Measurements from ENCODE around the gene CIZ1. TPM values are rescaled to one million over a fixed set of nuclear protein-coding genes. Genes with fewer than 3 reads are reported as not detected.
"Not testable (repeated sequence)": the region's sequence is repeated elsewhere in the genome, so short reads cannot be mapped to it uniquely, and the experiment has no call there.

The CIZ1 gene
- total and polyA plus RNA-seq, 4 donors = 18.5 to 157 (median 90.8) TPM

GRCh38 chr9:128190013-128190412, 1.4 kb downstream of the CIZ1 start:
- Histone ChIP-seq H3K9me3 (ENCODE audit: control insufficient read depth, insufficient read depth, low read length) (no peaks in the 10 kb centered on the region), H3K4me1 (ENCODE audit: control insufficient read depth, insufficient read depth, low read length) (peaks cover 32% of the 10 kb centered on the region), H3K4me3 (ENCODE audit: low read depth, low read length) (no peak overlapping the region), H3K27ac (ENCODE audit: low read depth, low read length) (no peak overlapping the region), H3K27me3 (ENCODE audit: control insufficient read depth, insufficient read depth, low read length) (no peaks in the 10 kb centered on the region), H3K36me3 (ENCODE audit: control insufficient read depth, insufficient read depth, low read length) (peaks cover 48% of the 10 kb centered on the region)
- DNase-seq (ENCODE audit: low read depth in 4 of 6, low spot score in 6 of 6) = no peak
- 72% methylated on average over 2 of the region's 2 CpGs for WGBS (ENCODE audit: insufficient coverage)

- Histone ChIP-seq H3K27ac (ENCODE audit: low read depth, low read length) (no peak overlapping the region), H3K4me3 (ENCODE audit: low read depth, low read length) (no peak overlapping the region), H3K9me3 (ENCODE audit: control insufficient read depth, insufficient read depth, low read length) (no peaks in the 10 kb centered on the region), H3K27me3 (ENCODE audit: control insufficient read depth, insufficient read depth, low read length) (no peaks in the 10 kb centered on the region), H3K4me1 (ENCODE audit: control insufficient read depth, insufficient read depth, low read length) (peaks cover 29% of the 10 kb centered on the region), H3K36me3 (ENCODE audit: control insufficient read depth, insufficient read depth, low read length) (peaks cover 64% of the 10 kb centered on the region)
- WGBS (ENCODE audit: insufficient coverage) = no CpG with 5 or more reads among the region's 1 CpG
- no peak for DNase-seq (ENCODE audit: low read depth in 4 of 6, low spot score in 6 of 6)
Measured at GRCh38 chr9:128188209-128188608, 3.2 kb downstream of the CIZ1 start.

- no CpG with 5 or more reads among the region's 2 CpGs for WGBS (ENCODE audit: insufficient coverage)
- Histone ChIP-seq H3K4me3 (ENCODE audit: low read depth, low read length) (no peak overlapping the region), H3K27me3 (ENCODE audit: control insufficient read depth, insufficient read depth, low read length) (no peaks in the 10 kb centered on the region), H3K27ac (ENCODE audit: low read depth, low read length) (no peak overlapping the region), H3K36me3 (ENCODE audit: control insufficient read depth, insufficient read depth, low read length) (peaks cover 72% of the 10 kb centered on the region), H3K9me3 (ENCODE audit: control insufficient read depth, insufficient read depth, low read length) (no peaks in the 10 kb centered on the region), H3K4me1 (ENCODE audit: control insufficient read depth, insufficient read depth, low read length) (peaks cover 26% of the 10 kb centered on the region)
- no peak for DNase-seq (ENCODE audit: low read depth in 4 of 6, low spot score in 6 of 6)
Measured at GRCh38 chr9:128187361-128187760, 4.0 kb downstream of the CIZ1 start.

GRCh38 chr9:128185979-128186965, 5.1 kb downstream of the CIZ1 start:
- no peaks in the 10 kb centered on the region for H3K9me3 ChIP-seq (ENCODE audit: control insufficient read depth, insufficient read depth, low read length)
- no peak overlapping the region for H3K4me3 ChIP-seq (ENCODE audit: low read depth, low read length)
- H3K27ac ChIP-seq (ENCODE audit: low read depth, low read length) = no peak overlapping the region
- DNase-seq (ENCODE audit: low read depth in 4 of 6, low spot score in 6 of 6) = no peak
- peaks cover 75% of the 10 kb centered on the region for H3K36me3 ChIP-seq (ENCODE audit: control insufficient read depth, insufficient read depth, low read length)
- H3K27me3 ChIP-seq (ENCODE audit: control insufficient read depth, insufficient read depth, low read length) = no peaks in the 10 kb centered on the region
- 95% methylated on average over 10 of the region's 11 CpGs for WGBS (ENCODE audit: insufficient coverage)
- peaks cover 19% of the 10 kb centered on the region for H3K4me1 ChIP-seq (ENCODE audit: control insufficient read depth, insufficient read depth, low read length)

GRCh38 chr9:128182893-128183588, 8.3 kb downstream of the CIZ1 start:
- Histone ChIP-seq H3K27me3 (ENCODE audit: control insufficient read depth, insufficient read depth, low read length) (no peaks in the 10 kb centered on the region), H3K36me3 (ENCODE audit: control insufficient read depth, insufficient read depth, low read length) (peaks cover 78% of the 10 kb centered on the region), H3K4me3 (ENCODE audit: low read depth, low read length) (no peak overlapping the region), H3K9me3 (ENCODE audit: control insufficient read depth, insufficient read depth, low read length) (no peaks in the 10 kb centered on the region), H3K27ac (ENCODE audit: low read depth, low read length) (no peak overlapping the region), H3K4me1 (ENCODE audit: control insufficient read depth, insufficient read depth, low read length) (peaks cover 6% of the 10 kb centered on the region)
- 96% methylated on average over 8 of the region's 12 CpGs for WGBS (ENCODE audit: insufficient coverage)
- no peak for DNase-seq (ENCODE audit: low read depth in 4 of 6, low spot score in 6 of 6)

GRCh38 chr9:128181480-128181879, 9.9 kb downstream of the CIZ1 start:
- H3K36me3 ChIP-seq (ENCODE audit: control insufficient read depth, insufficient read depth, low read length) = peaks cover 88% of the 10 kb centered on the region
- DNase-seq (ENCODE audit: low read depth in 4 of 6, low spot score in 6 of 6) = peak in 2 of 6 donors; percentile 48 to 50
- not testable (repeated sequence) for H3K4me3 ChIP-seq (ENCODE audit: low read depth, low read length); H3K27ac ChIP-seq (ENCODE audit: low read depth, low read length); H3K4me1 ChIP-seq (ENCODE audit: control insufficient read depth, insufficient read depth, low read length); H3K9me3 ChIP-seq (ENCODE audit: control insufficient read depth, insufficient read depth, low read length); H3K27me3 ChIP-seq (ENCODE audit: control insufficient read depth, insufficient read depth, low read length)
- WGBS (ENCODE audit: insufficient coverage) = 10% methylated on average over 2 of the region's 12 CpGs

- 99% methylated on average over 6 of the region's 8 CpGs for WGBS (ENCODE audit: insufficient coverage)
- Histone ChIP-seq H3K36me3 (ENCODE audit: control insufficient read depth, insufficient read depth, low read length) (peaks cover 88% of the 10 kb centered on the region), H3K4me3 (ENCODE audit: low read depth, low read length) (no peak overlapping the region), H3K27me3 (ENCODE audit: control insufficient read depth, insufficient read depth, low read length) (no peaks in the 10 kb centered on the region), H3K27ac (ENCODE audit: low read depth, low read length) (no peak overlapping the region), H3K4me1 (ENCODE audit: control insufficient read depth, insufficient read depth, low read length) (peaks cover 6% of the 10 kb centered on the region), H3K9me3 (ENCODE audit: control insufficient read depth, insufficient read depth, low read length) (no peaks in the 10 kb centered on the region)
- DNase-seq (ENCODE audit: low read depth in 4 of 6, low spot score in 6 of 6) = no peak
Measured at GRCh38 chr9:128180447-128180846, 10.9 kb downstream of the CIZ1 start.

GRCh38 chr9:128180001-128180400, 11.4 kb downstream of the CIZ1 start:
- H3K9me3 ChIP-seq (ENCODE audit: control insufficient read depth, insufficient read depth, low read length) = no peaks in the 10 kb centered on the region
- H3K4me1 ChIP-seq (ENCODE audit: control insufficient read depth, insufficient read depth, low read length) = peaks cover 6% of the 10 kb centered on the region
- peaks cover 86% of the 10 kb centered on the region for H3K36me3 ChIP-seq (ENCODE audit: control insufficient read depth, insufficient read depth, low read length)
- DNase-seq (ENCODE audit: low read depth in 4 of 6, low spot score in 6 of 6) = no peak
- H3K4me3 ChIP-seq (ENCODE audit: low read depth, low read length) = no peak overlapping the region
- 100% methylated on average over 8 of the region's 8 CpGs for WGBS (ENCODE audit: insufficient coverage)
- no peak overlapping the region for H3K27ac ChIP-seq (ENCODE audit: low read depth, low read length)
- no peaks in the 10 kb centered on the region for H3K27me3 ChIP-seq (ENCODE audit: control insufficient read depth, insufficient read depth, low read length)

- Histone ChIP-seq H3K36me3 (ENCODE audit: control insufficient read depth, insufficient read depth, low read length) (peaks cover 87% of the 10 kb centered on the region), H3K9me3 (ENCODE audit: control insufficient read depth, insufficient read depth, low read length) (no peaks in the 10 kb centered on the region), H3K27ac (ENCODE audit: low read depth, low read length) (no peak overlapping the region), H3K4me1 (ENCODE audit: control insufficient read depth, insufficient read depth, low read length) (peaks cover 6% of the 10 kb centered on the region), H3K27me3 (ENCODE audit: control insufficient read depth, insufficient read depth, low read length) (no peaks in the 10 kb centered on the region), H3K4me3 (ENCODE audit: low read depth, low read length) (no peak overlapping the region)
- no peak for DNase-seq (ENCODE audit: low read depth in 4 of 6, low spot score in 6 of 6)
- WGBS (ENCODE audit: insufficient coverage) = 97% methylated on average over 11 of the region's 11 CpGs
Measured at GRCh38 chr9:128178806-128179431, 12.5 kb downstream of the CIZ1 start.

All from spinal cord (tissue), 10 donors.